Kidney (tissue), 14 donors: ENCODE results near the gene SRRM2. TPM values are rescaled to one million over a fixed set of nuclear protein-coding genes. Genes with fewer than 3 reads are reported as not detected.
A peak's percentile ranks its signal among the peaks of the same experiment; 100 is the strongest.

Experiments used
- DNase-seq, 5 donors: peaks; one replicate each; pipeline ENCODE4 v3.0.0-alpha.2; 2013 to 2020
- FAIRE-seq: peaks from 2 replicates; lab custom pipeline; 2012; peaks lifted over from hg19 to GRCh38; lab: Jason Lieb, UNC
- H3K27ac ChIP-seq, 2 donors: one replicate each; pipeline ENCODE4 v1.7.0; 2013; ENCODE audit warnings: low read depth in 2 of 2, low read length in 2 of 2, inconsistent platforms in 1 of 2
- H3K27me3 ChIP-seq: one replicate; pipeline ENCODE4 v1.7.1; 2013; ENCODE audit warnings: low read length, inconsistent platforms; ENCODE audit not compliant: control insufficient read depth, insufficient read depth
- H3K36me3 ChIP-seq, 3 donors: one replicate each; pipeline versions ENCODE4 v1.7.0 to v1.7.1; 2013; ENCODE audit warnings: low read length in 3 of 3, control low read depth in 1 of 3, inconsistent platforms in 1 of 3; ENCODE audit not compliant: insufficient read depth in 3 of 3, control insufficient read depth in 2 of 3
- H3K4me1 ChIP-seq, 3 donors: one replicate each; pipeline versions ENCODE4 v1.7.0 to v1.7.1; 2013; ENCODE audit warnings: low read length in 3 of 3, inconsistent platforms in 1 of 3, low read depth in 1 of 3; ENCODE audit not compliant: control insufficient read depth in 2 of 3, insufficient read depth in 2 of 3
- H3K4me3 ChIP-seq, 3 donors: one replicate each; pipeline versions ENCODE4 v1.7.0 to v1.8.1; 2013; ENCODE audit warnings: low read length in 3 of 3, control low read depth in 1 of 3, inconsistent platforms in 1 of 3
- H3K9ac ChIP-seq, 3 donors: one replicate each; pipeline versions ENCODE4 v1.7.0 to v1.7.1; 2013; ENCODE audit warnings: low read length in 3 of 3, control low read depth in 1 of 3, inconsistent platforms in 1 of 3
- H3K9me3 ChIP-seq, 3 donors: one replicate each; pipeline versions ENCODE4 v1.7.0 to v1.7.1; 2013; ENCODE audit warnings: low read length in 3 of 3, control low read depth in 1 of 3, inconsistent platforms in 1 of 3; ENCODE audit not compliant: control insufficient read depth in 2 of 3, insufficient read depth in 1 of 3
- CTCF ChIP-seq: IDR thresholded peaks from 3 replicates; pipeline ENCODE4 v1.5.1; 2012; ENCODE audit warnings: mild to moderate bottlenecking, moderate library complexity, borderline replicate concordance; ENCODE audit not compliant: insufficient read depth; ENCODE audit errors: extremely low read depth
- intact Hi-C: fragments of 100-400 bp; cut with DNase I; formaldehyde crosslinking; loops from one replicate; pipeline ENCODE4 v1.11.1; 2022
- polyA plus RNA-seq: library from polyadenylated mRNA; stranded (reverse); fragments of 350-450 nt; fragmentation: Illumina TruSeq; extraction: RNeasy Lipid Tissue Mini Kit (QIAGEN cat#74804); gene quantifications from one replicate; pipeline ENCODE4 v1.2.3, GENCODE V29; 2014; ENCODE audit warnings: low read depth, low replicate concordance; ENCODE audit not compliant: insufficient read depth
- total RNA-seq: library from RNA; stranded (reverse); fragmentation: NEBNext Ultra II Directional; extraction: Animal tissue kit (Norgen Biotek cat#: 25700); gene quantifications from one replicate; pipeline ENCODE4 v1.2.1, GENCODE V29; 2021
- donor health status: control.
- donor health status: control.
- donor health status: control.
- donor health status: control.
- donor health status: control.
- donor health status: DM: yes; HTN: yes; CAD: no.
- donor health status: Normal renal cell carcinoma (clear cell type).

SRRM2 gene
- total and polyA plus RNA-seq, 2 donors from 2014 or later: 386 to 621 TPM

DNA sequence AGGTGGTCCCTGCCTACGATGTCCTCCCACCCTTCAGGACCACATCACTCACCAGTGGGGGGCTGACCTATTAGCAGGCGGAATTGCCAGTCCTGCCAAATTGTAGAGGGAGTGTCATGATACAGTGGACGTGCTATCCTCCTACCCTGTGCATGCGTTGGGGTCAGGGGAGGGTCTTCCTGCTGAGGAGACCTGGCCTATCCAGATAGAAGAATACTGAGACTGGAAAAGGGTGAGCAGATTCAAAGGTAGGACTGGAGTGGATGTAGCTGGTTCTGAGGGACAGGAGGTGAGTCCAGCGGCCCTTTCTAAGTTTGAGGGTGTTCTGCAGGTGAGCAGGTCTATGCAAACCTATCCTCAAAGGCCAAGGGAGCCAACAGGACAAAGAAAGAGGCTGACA is 53.8 kb downstream of the SRRM2 start:
- TF ChIP-seq CTCF: no peak
- peaks cover 0 to 9% (median 0%) of the 10 kb centered on the region in 3 donors for H3K9me3 ChIP-seq
- no peak overlapping the region for H3K27ac ChIP-seq
- H3K36me3 ChIP-seq: no peaks in the 10 kb centered on the region
- intact Hi-C loops: no loop called here
- H3K27me3 ChIP-seq: no peaks in the 10 kb centered on the region
- no peak for FAIRE-seq
- H3K9ac ChIP-seq: no peak overlapping the region
- no peak for DNase-seq
- H3K4me1 ChIP-seq: no peaks in the 10 kb centered on the region
- H3K4me3 ChIP-seq: no peak overlapping the region

DNA sequence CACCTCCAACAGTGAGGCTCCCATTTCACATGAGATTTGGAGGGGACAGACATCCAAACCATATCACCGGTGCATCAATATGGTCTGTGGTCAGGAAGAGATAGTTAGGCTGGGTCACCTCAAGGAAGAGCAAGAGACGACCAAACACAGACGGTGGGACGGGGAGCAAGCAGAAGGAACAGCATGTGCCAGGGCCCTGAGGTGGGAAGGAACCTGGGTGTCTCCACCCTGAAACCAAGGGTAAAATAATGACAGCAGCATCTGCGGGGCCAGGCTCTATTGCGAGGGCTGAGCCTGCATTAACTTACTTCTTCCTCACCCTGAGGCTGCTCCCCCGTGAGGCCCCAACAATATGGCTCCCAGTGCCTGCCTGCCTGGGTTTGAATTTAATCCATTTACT is 55.7 kb downstream of the SRRM2 start:
- Histone ChIP-seq H3K36me3 (no peaks in the 10 kb centered on the region), H3K27ac (no peak overlapping the region), H3K27me3 (no peaks in the 10 kb centered on the region), H3K9ac (no peak overlapping the region), H3K9me3 (peaks cover 0 to 9% (median 0%) of the 10 kb centered on the region in 3 donors), H3K4me1 (no peaks in the 10 kb centered on the region), H3K4me3 (no peak overlapping the region)
- TF ChIP-seq CTCF: no peak
- DNase-seq (peak in 1 of 5 donors; percentile 7), FAIRE-seq (no peak)
- intact Hi-C loops: no loop called here

DNA sequence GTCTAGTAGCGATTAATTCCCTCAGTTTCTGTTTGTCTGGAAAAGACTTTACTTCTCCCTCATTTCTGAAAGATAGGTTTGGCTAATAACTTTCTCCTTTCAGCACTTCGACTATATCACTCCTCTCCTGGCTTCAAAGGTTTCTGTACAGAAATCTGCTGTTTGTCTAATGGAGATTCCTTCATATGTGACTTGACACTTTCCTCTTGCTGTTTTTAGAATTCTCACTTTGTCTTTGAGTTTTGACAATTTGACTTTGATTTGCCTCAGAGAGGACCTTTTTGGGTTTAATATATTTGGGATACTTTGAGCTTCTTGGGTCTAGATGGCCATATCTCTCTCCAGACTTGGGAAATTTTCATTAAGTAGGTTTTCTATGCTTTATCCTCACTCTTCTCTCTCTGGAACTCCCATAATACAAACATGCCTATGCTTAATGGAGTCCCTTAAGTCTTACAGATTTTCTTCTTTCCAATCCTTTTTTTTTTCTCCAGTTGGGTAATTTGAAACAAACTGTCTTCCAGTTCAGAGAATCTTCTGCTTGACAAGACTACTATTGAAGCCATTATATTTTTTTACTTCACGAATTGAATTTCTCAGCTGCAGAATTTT is 56.8 kb downstream of the SRRM2 start:
- H3K36me3 ChIP-seq: no peaks in the 10 kb centered on the region

More for the DNA sequence above, 56.8 kb downstream of the SRRM2 start:
- H3K27me3 ChIP-seq: no peaks in the 10 kb centered on the region
- no peak for TF ChIP-seq CTCF
- H3K9ac ChIP-seq: no peak overlapping the region
- FAIRE-seq: no peak
- no peaks in the 10 kb centered on the region for H3K4me1 ChIP-seq
- intact Hi-C loops: no loop called here
- DNase-seq: no peak
- no peak overlapping the region for H3K27ac ChIP-seq
- peaks cover 0 to 4% (median 0%) of the 10 kb centered on the region in 3 donors for H3K9me3 ChIP-seq
- H3K4me3 ChIP-seq: no peak overlapping the region
